Liver (tissue), 9 donors: ENCODE data around the gene HOXB3. TPM values are rescaled to one million over a fixed set of nuclear protein-coding genes. Genes with fewer than 3 reads are reported as not detected.

Experiments used
- DNase-seq: peaks from one replicate; pipeline ENCODE4 v3.0.0-alpha.2; 2017; ENCODE audit warnings: low spot score
- H3K27ac ChIP-seq, 2 donors: one replicate each; pipeline ENCODE4 v1.7.0; 2013; ENCODE audit warnings: inconsistent platforms in 2 of 2, low read length in 2 of 2, control low read depth in 1 of 2, low read depth in 1 of 2, mild to moderate bottlenecking in 1 of 2
- H3K27me3 ChIP-seq, 4 donors: one replicate each; pipeline versions ENCODE4 v1.6.1 to v1.7.0; 2013; ENCODE audit warnings: low read length in 3 of 4, inconsistent platforms in 1 of 4, mild to moderate bottlenecking in 1 of 4, moderate library complexity in 1 of 4; ENCODE audit not compliant: control insufficient read depth in 4 of 4, insufficient read depth in 4 of 4
- H3K36me3 ChIP-seq, 4 donors: one replicate each; pipeline versions ENCODE4 v1.6.1 to v1.7.0; 2013; ENCODE audit warnings: low read length in 3 of 4, mild to moderate bottlenecking in 3 of 4, low read depth in 1 of 4, moderate library complexity in 1 of 4; ENCODE audit not compliant: control insufficient read depth in 4 of 4, insufficient read depth in 3 of 4
- H3K4me1 ChIP-seq, 4 donors: one replicate each; pipeline versions ENCODE4 v1.6.1 to v1.7.0; 2013; ENCODE audit warnings: low read length in 3 of 4, mild to moderate bottlenecking in 3 of 4, moderate library complexity in 1 of 4; ENCODE audit not compliant: control insufficient read depth in 4 of 4, insufficient read depth in 4 of 4
- H3K4me3 ChIP-seq, 3 donors: one replicate each; pipeline versions ENCODE4 v1.6.1 to v1.7.0; 2013; ENCODE audit warnings: low read length in 3 of 3, control low read depth in 1 of 3, low read depth in 1 of 3, mild to moderate bottlenecking in 1 of 3
- H3K9ac ChIP-seq, 2 donors: one replicate each; pipeline ENCODE4 v1.7.0; 2013; ENCODE audit warnings: low read length in 2 of 2, mild to moderate bottlenecking in 2 of 2, moderate library complexity in 2 of 2, control low read depth in 1 of 2, low read depth in 1 of 2
- H3K9me3 ChIP-seq, 4 donors: one replicate each; pipeline versions ENCODE4 v1.6.1 to v1.7.0; 2013; ENCODE audit warnings: low read length in 3 of 4; ENCODE audit not compliant: control insufficient read depth in 4 of 4
- ATF3 ChIP-seq: IDR thresholded peaks from 2 replicates; pipeline ENCODE4 v1.6.1; 2016; ENCODE audit warnings: antibody characterized with exemption
- CTCF ChIP-seq: fragments of 150-350 bp; IDR thresholded peaks from 2 replicates; pipeline ENCODE4 v1.5.1; 2017; ENCODE audit warnings: improper control_type of control experiment, low read depth, low read length; ENCODE audit not compliant: missing input control
- EGR1 ChIP-seq, 2 donors: IDR thresholded peaks; 2 replicates each; pipeline ENCODE4 v1.6.1; 2016 to 2018; ENCODE audit warnings: antibody characterized with exemption in 2 of 2, low read depth in 2 of 2
- FOXA1 ChIP-seq: IDR thresholded peaks from 2 replicates; pipeline ENCODE4 v1.6.1; 2016; ENCODE audit warnings: antibody characterized with exemption
- FOXA2 ChIP-seq: IDR thresholded peaks from 2 replicates; pipeline ENCODE4 v1.6.1; 2016; ENCODE audit warnings: antibody characterized with exemption
- GABPA ChIP-seq, 2 donors: IDR thresholded peaks in 1 of 2; conservative IDR thresholded peaks in 1 of 2; 2 replicates each; pipeline ENCODE4 v1.6.1; 2016; ENCODE audit warnings: antibody characterized with exemption in 2 of 2, mild to moderate bottlenecking in 1 of 2, moderate library complexity in 1 of 2
- HNF4A ChIP-seq, 2 donors: conservative IDR thresholded peaks; 2 replicates each; pipeline ENCODE4 v1.6.1; 2016; ENCODE audit warnings: antibody characterized with exemption in 2 of 2, mild to moderate bottlenecking in 2 of 2
- HNF4G ChIP-seq: IDR thresholded peaks from 2 replicates; pipeline ENCODE4 v1.6.1; 2016; ENCODE audit warnings: antibody characterized with exemption
- JUND ChIP-seq, 2 donors: IDR thresholded peaks; 2 replicates each; pipeline ENCODE4 v1.6.1; 2016; ENCODE audit warnings: antibody characterized with exemption in 2 of 2
- NR2F2 ChIP-seq: IDR thresholded peaks from 2 replicates; pipeline ENCODE4 v1.6.1; 2016; ENCODE audit warnings: antibody characterized with exemption
- RAD21 ChIP-seq, 2 donors: IDR thresholded peaks; 2 replicates each; pipeline ENCODE4 v1.6.1; 2016; ENCODE audit warnings: antibody characterized with exemption in 2 of 2, mild to moderate bottlenecking in 2 of 2
- REST ChIP-seq: IDR thresholded peaks from 2 replicates; pipeline ENCODE4 v1.6.1; 2016; ENCODE audit warnings: antibody characterized with exemption, mild to moderate bottlenecking
- RXRA ChIP-seq, 2 donors: IDR thresholded peaks; 2 replicates each; pipeline ENCODE4 v1.6.1; 2017 to 2018; ENCODE audit warnings: antibody characterized with exemption in 2 of 2, mild to moderate bottlenecking in 1 of 2
- SP1 ChIP-seq: IDR thresholded peaks from 2 replicates; pipeline ENCODE4 v1.6.1; 2018; ENCODE audit warnings: antibody characterized with exemption, mild to moderate bottlenecking
- TAF1 ChIP-seq: conservative IDR thresholded peaks from 2 replicates; pipeline ENCODE4 v1.6.1; 2016; ENCODE audit warnings: antibody characterized with exemption, mild to moderate bottlenecking
- YY1 ChIP-seq: IDR thresholded peaks from 2 replicates; pipeline ENCODE4 v1.6.1; 2016; ENCODE audit warnings: antibody characterized with exemption, mild to moderate bottlenecking
- WGBS: extraction: QIAGEN DNeasy Blood & Tissue Kit; methylation state at CpG from one replicate; pipeline ENCODE4 v1.1.7; 2013; 5-methylcytosine and 5-hydroxymethylcytosine counted together
- polyA plus RNA-seq, 2 donors: library from polyadenylated mRNA; stranded (reverse) in 1 of 2; unstranded in 1 of 2; fragments of 200-250 nt in 1 of 2; fragments of >200 nt in 1 of 2; fragmentation: Nextera tagmentation in 1 of 2; extraction: Ambion mirVana in 1 of 2; gene quantifications; one replicate each; pipeline versions ENCODE4 v1.2.1 to v1.2.3, GENCODE V29; 2013 to 2015
- total RNA-seq, 2 donors: library from RNA; depleted of rRNA; stranded (reverse); fragments of >200 nt; gene quantifications; one replicate each; pipeline ENCODE4 v1.2.3, GENCODE V29; 2014
- TF ChIP-seq, protein P1 (sequence below): IDR thresholded peaks from 2 replicates; pipeline ENCODE4 v1.6.1; 2016; ENCODE audit warnings: antibody characterized with exemption
- TF ChIP-seq, protein P2 (sequence below): IDR thresholded peaks from 2 replicates; pipeline ENCODE4 v1.6.1; 2016; ENCODE audit warnings: antibody characterized with exemption
- donor health status: healthy.
- donor health status: healthy.
- donor health status: healthy.
- donor health status: healthy.
- donor health status: healthy.

HOXB3 gene
- total and polyA plus RNA-seq, 4 donors: 0.75 to 2.2 (median 1.2) TPM

- Histone ChIP-seq H3K4me1 (peaks cover 0 to 3% (median 0%) of the 10 kb centered on the region in 4 donors), H3K9me3 (no peaks in the 10 kb centered on the region), H3K4me3 (no peak overlapping the region), H3K36me3 (no peaks in the 10 kb centered on the region), H3K27ac (no peak overlapping the region), H3K9ac (no peak overlapping the region), H3K27me3 (peaks cover 0 to 17% (median 6%) of the 10 kb centered on the region in 4 donors)
- 28% methylated on average over 7 of the region's 7 CpGs for WGBS
- DNase-seq: no peak
- TF ChIP-seq GABPA (IDR thresholded peaks at IDR 0.05 in 1 of 2, conservative IDR thresholded peaks at IDR 0.05 in 1 of 2): no peak
- TF ChIP-seq JUND (IDR thresholded peaks at IDR 0.05): no peak
- TF ChIP-seq FOXA1: no peak
- TF ChIP-seq EGR1 (IDR thresholded peaks at IDR 0.05; ENCODE audit: low read depth in 2 of 2): no peak
- TF ChIP-seq RXRA (IDR thresholded peaks at IDR 0.05): no peak
- TF ChIP-seq, protein P1, sequence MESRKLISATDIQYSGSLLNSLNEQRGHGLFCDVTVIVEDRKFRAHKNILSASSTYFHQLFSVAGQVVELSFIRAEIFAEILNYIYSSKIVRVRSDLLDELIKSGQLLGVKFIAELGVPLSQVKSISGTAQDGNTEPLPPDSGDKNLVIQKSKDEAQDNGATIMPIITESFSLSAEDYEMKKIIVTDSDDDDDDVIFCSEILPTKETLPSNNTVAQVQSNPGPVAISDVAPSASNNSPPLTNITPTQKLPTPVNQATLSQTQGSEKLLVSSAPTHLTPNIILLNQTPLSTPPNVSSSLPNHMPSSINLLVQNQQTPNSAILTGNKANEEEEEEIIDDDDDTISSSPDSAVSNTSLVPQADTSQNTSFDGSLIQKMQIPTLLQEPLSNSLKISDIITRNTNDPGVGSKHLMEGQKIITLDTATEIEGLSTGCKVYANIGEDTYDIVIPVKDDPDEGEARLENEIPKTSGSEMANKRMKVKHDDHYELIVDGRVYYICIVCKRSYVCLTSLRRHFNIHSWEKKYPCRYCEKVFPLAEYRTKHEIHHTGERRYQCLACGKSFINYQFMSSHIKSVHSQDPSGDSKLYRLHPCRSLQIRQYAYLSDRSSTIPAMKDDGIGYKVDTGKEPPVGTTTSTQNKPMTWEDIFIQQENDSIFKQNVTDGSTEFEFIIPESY: no peak
- TF ChIP-seq RAD21 (IDR thresholded peaks at IDR 0.05): no peak
- TF ChIP-seq ATF3: no peak
- TF ChIP-seq, protein P2, sequence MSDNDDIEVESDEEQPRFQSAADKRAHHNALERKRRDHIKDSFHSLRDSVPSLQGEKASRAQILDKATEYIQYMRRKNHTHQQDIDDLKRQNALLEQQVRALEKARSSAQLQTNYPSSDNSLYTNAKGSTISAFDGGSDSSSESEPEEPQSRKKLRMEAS: no peak
- TF ChIP-seq HNF4G: no peak
- no peak for TF ChIP-seq YY1
- no peak for TF ChIP-seq HNF4A (conservative IDR thresholded peaks at IDR 0.05)
- TF ChIP-seq FOXA2: no peak
- no peak for TF ChIP-seq NR2F2
- no peak for TF ChIP-seq CTCF
- TF ChIP-seq TAF1: no peak
- TF ChIP-seq REST: no peak
- no peak for TF ChIP-seq SP1
Measured at GRCh38 chr17:48575066-48575582, 14.9 kb downstream of the HOXB3 start.
